ENCODE measurements around the gene PDGFRB. TPM values are rescaled to one million over a fixed set of nuclear protein-coding genes. Genes with fewer than 3 reads are reported as not detected.

Gene PDGFRB
- polyA plus RNA-seq, 1 experiment: 118 TPM

DNA sequence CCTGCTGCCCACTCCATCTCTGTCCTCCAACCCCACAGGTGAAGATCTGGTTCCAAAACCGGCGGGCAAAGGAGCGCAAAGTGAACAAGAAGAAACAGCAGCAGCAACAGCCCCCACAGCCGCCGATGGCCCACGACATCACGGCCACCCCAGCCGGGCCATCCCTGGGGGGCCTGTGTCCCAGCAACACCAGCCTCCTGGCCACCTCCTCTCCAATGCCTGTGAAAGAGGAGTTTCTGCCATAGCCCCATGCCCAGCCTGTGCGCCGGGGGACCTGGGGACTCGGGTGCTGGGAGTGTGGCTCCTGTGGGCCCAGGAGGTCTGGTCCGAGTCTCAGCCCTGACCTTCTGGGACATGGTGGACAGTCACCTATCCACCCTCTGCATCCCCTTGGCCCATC lies 27.8 kb upstream of the PDGFRB start:
- TF ChIP-seq, protein P1, sequence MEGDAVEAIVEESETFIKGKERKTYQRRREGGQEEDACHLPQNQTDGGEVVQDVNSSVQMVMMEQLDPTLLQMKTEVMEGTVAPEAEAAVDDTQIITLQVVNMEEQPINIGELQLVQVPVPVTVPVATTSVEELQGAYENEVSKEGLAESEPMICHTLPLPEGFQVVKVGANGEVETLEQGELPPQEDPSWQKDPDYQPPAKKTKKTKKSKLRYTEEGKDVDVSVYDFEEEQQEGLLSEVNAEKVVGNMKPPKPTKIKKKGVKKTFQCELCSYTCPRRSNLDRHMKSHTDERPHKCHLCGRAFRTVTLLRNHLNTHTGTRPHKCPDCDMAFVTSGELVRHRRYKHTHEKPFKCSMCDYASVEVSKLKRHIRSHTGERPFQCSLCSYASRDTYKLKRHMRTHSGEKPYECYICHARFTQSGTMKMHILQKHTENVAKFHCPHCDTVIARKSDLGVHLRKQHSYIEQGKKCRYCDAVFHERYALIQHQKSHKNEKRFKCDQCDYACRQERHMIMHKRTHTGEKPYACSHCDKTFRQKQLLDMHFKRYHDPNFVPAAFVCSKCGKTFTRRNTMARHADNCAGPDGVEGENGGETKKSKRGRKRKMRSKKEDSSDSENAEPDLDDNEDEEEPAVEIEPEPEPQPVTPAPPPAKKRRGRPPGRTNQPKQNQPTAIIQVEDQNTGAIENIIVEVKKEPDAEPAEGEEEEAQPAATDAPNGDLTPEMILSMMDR (IDR thresholded peaks at IDR 0.05; ENCODE audit: low read depth, low read length): no peak
- Histone ChIP-seq H3K4me3 (ENCODE audit: low read depth, low read length) (no peak overlapping the region), H3K9me3 (ENCODE audit: control insufficient read depth, insufficient read depth, low read length) (no peaks in the 10 kb centered on the region; the same call in 1 of the 2 replicates), H3K27me3 (ENCODE audit: control insufficient read depth, insufficient read depth, low read length) (peaks cover 44% of the 10 kb centered on the region), H3K27ac (ENCODE audit: low read depth, low read length) (no peak overlapping the region)
- no peak for DNase-seq (ENCODE audit: low read depth, low spot score)
- CTCF ChIA-PET: no interaction called here
- POLR2A ChIA-PET: no interaction called here

DNA sequence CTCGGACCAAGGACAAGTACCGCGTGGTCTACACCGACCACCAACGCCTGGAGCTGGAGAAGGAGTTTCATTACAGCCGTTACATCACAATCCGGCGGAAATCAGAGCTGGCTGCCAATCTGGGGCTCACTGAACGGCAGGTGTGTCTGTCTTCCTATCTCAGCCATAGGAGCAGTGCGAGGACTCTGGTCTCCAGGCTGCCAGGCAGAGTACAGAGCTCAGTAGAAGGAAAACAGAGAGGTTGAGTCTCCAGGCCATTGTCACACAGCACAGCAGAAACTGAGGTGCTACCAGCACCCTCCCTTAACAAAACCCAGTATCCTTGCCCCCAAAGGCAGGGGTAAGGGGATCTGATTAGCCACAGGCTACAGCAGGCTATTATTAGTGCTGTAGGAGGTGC lies 27.1 kb upstream of the PDGFRB start:
- Histone ChIP-seq H3K27me3 (ENCODE audit: control insufficient read depth, insufficient read depth, low read length) (peaks cover 38% of the 10 kb centered on the region), H3K27ac (ENCODE audit: low read depth, low read length) (no peak overlapping the region), H3K9me3 (ENCODE audit: control insufficient read depth, insufficient read depth, low read length) (no peaks in the 10 kb centered on the region; the same call in 1 of the 2 replicates), H3K4me3 (ENCODE audit: low read depth, low read length) (no peak overlapping the region)
- ChIA-PET CTCF (no interaction called here), POLR2A (no interaction called here)
- DNase-seq (ENCODE audit: low read depth, low spot score): no peak
- TF ChIP-seq, protein P1 (IDR thresholded peaks at IDR 0.05; ENCODE audit: low read depth, low read length): no peak

DNA sequence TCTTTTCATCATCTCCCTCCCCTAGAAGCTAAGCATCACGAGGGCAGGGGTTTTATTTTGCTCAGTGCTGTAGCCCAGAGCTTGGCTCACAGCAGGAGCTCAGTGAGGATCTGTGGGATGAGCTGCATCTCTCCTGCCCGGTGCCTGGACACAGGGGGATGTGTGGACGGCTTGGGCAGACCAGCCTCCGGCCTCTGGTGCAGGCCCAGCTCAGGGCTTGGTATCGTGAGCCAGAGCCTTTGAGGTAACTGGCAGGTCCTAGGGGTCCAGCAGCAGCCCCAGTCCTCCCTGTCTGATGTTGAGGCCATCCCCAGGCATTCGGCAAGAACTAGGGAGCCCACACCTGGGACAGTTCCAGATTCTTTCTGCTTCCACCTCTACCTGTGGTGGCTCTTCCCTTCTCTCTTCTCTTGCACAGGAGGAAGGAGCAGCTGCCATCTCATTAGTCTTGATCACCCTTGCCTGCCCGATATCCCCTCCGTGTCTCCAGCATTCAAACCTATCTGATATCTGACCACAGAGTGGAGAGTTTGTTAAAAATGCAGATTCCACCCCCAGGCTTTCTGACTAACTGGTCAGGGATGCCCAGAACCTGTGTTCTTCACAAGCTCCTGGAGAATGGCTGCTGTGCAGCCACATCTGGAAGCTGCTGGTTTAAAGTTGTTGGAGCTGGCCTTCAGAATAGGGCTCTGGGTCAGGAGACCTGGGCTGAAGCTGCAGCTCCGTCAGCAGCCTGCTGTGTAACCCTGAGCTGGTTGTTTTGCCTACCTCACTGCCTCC lies 26.3 kb upstream of the PDGFRB start:
- POLR2A ChIA-PET: interaction anchor here (0.6 kb wide), 1 partner anchor 21 kb away, joined by 3 read pairs; no protein-coding TSS in a partner anchor
- no peak for DNase-seq (ENCODE audit: low read depth, low spot score)

DNA sequence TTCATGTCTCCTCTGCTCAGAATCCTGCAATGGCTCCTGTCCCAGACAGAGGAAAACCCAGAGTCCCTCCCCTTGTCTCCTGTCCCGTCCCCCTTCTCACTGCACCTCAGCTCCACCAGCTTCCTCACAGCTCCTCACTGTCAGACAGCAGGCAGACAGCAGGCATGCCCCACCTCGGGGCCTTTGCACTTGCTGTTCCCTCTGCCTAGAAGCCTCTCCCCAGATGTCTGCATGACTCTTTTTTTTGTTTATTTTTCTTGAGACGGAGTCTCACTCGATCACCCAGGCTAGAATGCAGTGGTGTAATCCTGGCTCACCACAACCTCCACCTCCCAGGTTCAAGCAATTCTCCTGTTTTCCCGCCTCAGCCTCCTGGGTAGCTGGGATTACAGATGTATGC lies 25.4 kb upstream of the PDGFRB start:
- peak; percentile 53 for DNase-seq (ENCODE audit: low read depth, low spot score)
- H3K4me3 ChIP-seq (ENCODE audit: low read depth, low read length): no peak overlapping the region
- H3K27me3 ChIP-seq (ENCODE audit: control insufficient read depth, insufficient read depth, low read length): peaks cover 28% of the 10 kb centered on the region
- peak overlapping the region; percentile 11 for H3K27ac ChIP-seq (ENCODE audit: low read depth, low read length)
- ChIA-PET CTCF (interaction anchor here (1.8 kb wide), 1 partner anchor 19 kb away, joined by 5 read pairs; no protein-coding TSS in a partner anchor), POLR2A (interaction anchor here (0.6 to 1.0 kb wide), 4 partner anchors 22 to 165 kb away, joined by 3 to 4 read pairs (median 3); no protein-coding TSS in a partner anchor)
- TF ChIP-seq, protein P1 (IDR thresholded peaks at IDR 0.05; ENCODE audit: low read depth, low read length): no peak
- H3K9me3 ChIP-seq (ENCODE audit: control insufficient read depth, insufficient read depth, low read length): no peaks in the 10 kb centered on the region; the same call in 1 of the 2 replicates

More for the DNA sequence above, 26.3 kb upstream of the PDGFRB start:
- peaks cover 33% of the 10 kb centered on the region for H3K27me3 ChIP-seq (ENCODE audit: control insufficient read depth, insufficient read depth, low read length)
- no peak overlapping the region for H3K4me3 ChIP-seq (ENCODE audit: low read depth, low read length)
- no peaks in the 10 kb centered on the region; the same call in 1 of the 2 replicates for H3K9me3 ChIP-seq (ENCODE audit: control insufficient read depth, insufficient read depth, low read length)
- TF ChIP-seq, protein P1 (IDR thresholded peaks at IDR 0.05; ENCODE audit: low read depth, low read length): no peak
- no peak overlapping the region for H3K27ac ChIP-seq (ENCODE audit: low read depth, low read length)
- CTCF ChIA-PET: interaction anchor here (1.8 kb wide), 1 partner anchor 20 kb away, joined by 5 read pairs; no protein-coding TSS in a partner anchor

All from AG04450 (cell line).